Retina (tissue), 1 donor: ENCODE data around the gene ANKS1B.

Experiments
- DNase-seq: peaks from one replicate; pipeline ENCODE4 v3.0.0-alpha.2; 2016

ANKS1B gene

DNA sequence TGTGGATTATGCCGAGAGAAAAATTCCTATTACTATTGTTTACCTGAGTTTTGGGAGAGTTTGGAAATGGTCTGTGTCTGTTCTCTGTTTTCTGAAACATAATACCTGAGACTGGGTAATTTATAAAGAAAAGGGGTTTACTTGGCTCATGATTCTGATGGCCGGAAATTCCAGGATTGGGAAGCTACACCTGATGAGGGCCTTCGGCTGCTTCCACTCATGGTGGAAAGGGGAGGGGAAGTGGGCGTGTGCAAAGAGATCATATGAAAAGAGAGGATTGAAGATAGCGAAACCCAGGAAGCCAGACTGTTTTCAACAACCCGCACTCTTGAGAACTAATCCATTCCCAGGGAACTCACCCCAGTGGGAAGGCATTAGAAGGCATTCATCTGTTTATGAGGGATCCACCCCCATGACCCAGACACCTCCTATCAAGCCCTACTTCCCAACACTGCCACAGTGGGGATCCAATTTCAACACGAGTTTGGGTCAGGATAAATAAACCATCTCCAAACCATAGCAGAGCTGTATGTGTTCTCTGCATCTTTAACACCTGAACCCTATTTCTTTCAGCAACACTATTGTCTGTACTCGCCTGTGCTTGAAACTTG, 1288.6 kb downstream of the ANKS1B start:
- no peak for DNase-seq

DNA sequence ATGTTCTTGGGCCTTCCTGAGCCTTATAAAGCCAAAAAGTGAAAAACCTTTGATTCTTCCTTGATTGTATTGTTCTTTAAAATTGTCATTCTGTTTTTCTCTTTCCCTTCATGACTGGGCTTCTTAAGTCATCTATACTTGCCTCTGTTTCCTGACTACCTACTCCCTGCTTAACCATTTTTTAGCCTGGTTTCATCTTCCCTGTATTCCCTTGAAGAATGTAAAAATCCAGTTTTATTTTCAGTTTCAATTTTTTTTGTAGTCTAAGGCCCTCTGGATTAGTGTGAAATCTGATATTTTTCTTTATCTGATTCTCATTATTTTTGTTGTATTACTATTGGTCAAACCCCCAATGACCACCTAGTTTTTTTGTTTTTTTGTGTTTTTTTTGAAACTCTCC, 1293.4 kb downstream of the ANKS1B start:
- no peak for DNase-seq

GRCh38 chr12:98686603-98687002, 1298.1 kb downstream of the ANKS1B start:
- no peak for DNase-seq
